ENCODE data around the gene MMP15.

The MMP15 gene

GRCh38 chr16:58034774-58035173, 9.2 kb downstream of the MMP15 start:
- TF ChIP-seq CTCF (IDR thresholded peaks at IDR 0.05; ENCODE audit: low read length), result no peak
- Histone ChIP-seq H3K4me2 (ENCODE audit: low read length) (no peak overlapping the region), H3K9me3 (ENCODE audit: low read length) (no peaks in the 10 kb centered on the region), H3F3A (ENCODE audit: insufficient read depth, low read length) (no peaks in the 10 kb centered on the region), H3K79me2 (ENCODE audit: insufficient read depth, low read length) (no peaks in the 10 kb centered on the region), H3K27ac (ENCODE audit: low read depth, low read length, poor library complexity, severe bottlenecking) (no peak overlapping the region), H4K20me1 (ENCODE audit: insufficient read depth, low read length) (no peaks in the 10 kb centered on the region), H3K27me3 (ENCODE audit: insufficient read depth, low read length) (no peaks in the 10 kb centered on the region), H3K4me3 (ENCODE audit: low read depth, low read length, poor library complexity, severe bottlenecking) (no peak overlapping the region), H2AFZ (ENCODE audit: low read length) (no peak overlapping the region), H3K9me2 (ENCODE audit: low read depth, low read length) (no peaks in the 10 kb centered on the region), H3K36me3 (ENCODE audit: insufficient read depth, low read length) (no peaks in the 10 kb centered on the region), H3K4me1 (ENCODE audit: insufficient read depth, low read length, severe bottlenecking) (no peaks in the 10 kb centered on the region), H3K9ac (ENCODE audit: low read length) (no peak overlapping the region)

- Histone ChIP-seq H3K9me2 (ENCODE audit: low read depth, low read length) (no peaks in the 10 kb centered on the region), H3K4me1 (ENCODE audit: insufficient read depth, low read length, severe bottlenecking) (no peaks in the 10 kb centered on the region), H3F3A (ENCODE audit: insufficient read depth, low read length) (no peaks in the 10 kb centered on the region), H3K79me2 (ENCODE audit: insufficient read depth, low read length) (no peaks in the 10 kb centered on the region), H3K27me3 (ENCODE audit: insufficient read depth, low read length) (no peaks in the 10 kb centered on the region), H3K4me3 (ENCODE audit: low read depth, low read length, poor library complexity, severe bottlenecking) (no peak overlapping the region), H4K20me1 (ENCODE audit: insufficient read depth, low read length) (no peaks in the 10 kb centered on the region), H3K9ac (ENCODE audit: low read length) (no peak overlapping the region), H3K36me3 (ENCODE audit: insufficient read depth, low read length) (no peaks in the 10 kb centered on the region), H3K27ac (ENCODE audit: low read depth, low read length, poor library complexity, severe bottlenecking) (no peak overlapping the region), H3K9me3 (ENCODE audit: low read length) (no peaks in the 10 kb centered on the region), H2AFZ (ENCODE audit: low read length) (no peak overlapping the region), H3K4me2 (ENCODE audit: low read length) (no peak overlapping the region)
- TF ChIP-seq CTCF (IDR thresholded peaks at IDR 0.05; ENCODE audit: low read length) (no peak), EZH2 (IDR thresholded peaks at IDR 0.05; ENCODE audit: borderline replicate concordance, low read length) (no peak)
Measured at GRCh38 chr16:58035356-58036170, 10.0 kb downstream of the MMP15 start.

GRCh38 chr16:58036943-58037342, 11.4 kb downstream of the MMP15 start:
- Histone ChIP-seq H3K4me1 (ENCODE audit: insufficient read depth, low read length, severe bottlenecking) (no peaks in the 10 kb centered on the region), H3K4me2 (ENCODE audit: low read length) (no peak overlapping the region), H3K27ac (ENCODE audit: low read depth, low read length, poor library complexity, severe bottlenecking) (no peak overlapping the region), H3K4me3 (ENCODE audit: low read depth, low read length, poor library complexity, severe bottlenecking) (no peak overlapping the region), H3K27me3 (ENCODE audit: insufficient read depth, low read length) (no peaks in the 10 kb centered on the region), H3K9me3 (ENCODE audit: low read length) (no peaks in the 10 kb centered on the region), H3K9ac (ENCODE audit: low read length) (no peak overlapping the region), H4K20me1 (ENCODE audit: insufficient read depth, low read length) (no peaks in the 10 kb centered on the region), H2AFZ (ENCODE audit: low read length) (no peak overlapping the region), H3K9me2 (ENCODE audit: low read depth, low read length) (no peaks in the 10 kb centered on the region), H3K79me2 (ENCODE audit: insufficient read depth, low read length) (no peaks in the 10 kb centered on the region), H3K36me3 (ENCODE audit: insufficient read depth, low read length) (no peaks in the 10 kb centered on the region), H3F3A (ENCODE audit: insufficient read depth, low read length) (no peaks in the 10 kb centered on the region)
- TF ChIP-seq EZH2 (IDR thresholded peaks at IDR 0.05; ENCODE audit: borderline replicate concordance, low read length) (no peak), CTCF (IDR thresholded peaks at IDR 0.05; ENCODE audit: low read length) (no peak)
